Adrenal gland (tissue), 12 donors: ENCODE measurements around the gene TMEM147. TPM values are rescaled to one million over a fixed set of nuclear protein-coding genes. Genes with fewer than 3 reads are reported as not detected.

ENCODE experiments used
- DNase-seq, 7 donors: peaks; one replicate each; pipeline ENCODE4 v3.0.0-alpha.2; 2019 to 2020
- H3K27ac ChIP-seq, 5 donors: fragments of 200-600 bp; sonication (generic) in 4 of 5; 1 replicate in 3 of 5; 2 replicates in 2 of 5; pipeline versions ENCODE4 v1.5.1 to v1.8.0; 2016 to 2020; ENCODE audit warnings: mild to moderate bottlenecking in 1 of 5
- H3K27me3 ChIP-seq: fragments of 200-600 bp; 2 replicates; pipeline ENCODE4 v1.8.0; 2021
- H3K36me3 ChIP-seq, 2 donors: fragments of 200-600 bp; replicated peaks in 1 of 2; 1 replicate in 1 of 2; 2 replicates in 1 of 2; pipeline versions ENCODE4 v1.5.1 to v1.8.0; 2018 to 2022
- H3K4me1 ChIP-seq, 2 donors: fragments of 200-600 bp; replicated peaks in 1 of 2; 1 replicate in 1 of 2; 2 replicates in 1 of 2; pipeline versions ENCODE4 v1.5.1 to v1.8.0; 2018 to 2021
- H3K4me3 ChIP-seq, 4 donors: fragments of 200-600 bp; sonication (generic) in 3 of 4; one replicate each; pipeline ENCODE4 v1.5.1; 2016 to 2018
- H3K9me3 ChIP-seq, 3 donors: fragments of 200-600 bp; sonication (generic) in 1 of 3; replicated peaks in 1 of 3; 1 replicate in 2 of 3; 2 replicates in 1 of 3; pipeline versions ENCODE4 v1.5.1 to v1.8.0; 2016 to 2021
- CTCF ChIP-seq, 6 experiments: fragments of 450-650 bp in 4 of 6; fragments of 200-600 bp in 2 of 6; sonication (generic) in 1 of 6; IDR thresholded peaks; 1 replicate in 5 of 6; 2 replicates in 1 of 6; pipeline versions ENCODE4 v1.5.1 to v1.8.0; 2016 to 2021; ENCODE audit warnings: antibody characterized with exemption in 6 of 6, mild to moderate bottlenecking in 2 of 6, moderate library complexity in 1 of 6
- POLR2A ChIP-seq, 2 donors: fragments of 450-650 bp; IDR thresholded peaks; one replicate each; pipeline ENCODE4 v1.6.1; 2017; ENCODE audit warnings: antibody characterized with exemption in 2 of 2, mild to moderate bottlenecking in 2 of 2, moderate library complexity in 1 of 2
- WGBS, 4 donors: extraction: QIAGEN DNeasy Blood & Tissue Kit in 2 of 4; methylation state at CpG; one replicate each; pipeline versions ENCODE4 v1.1.5 to v1.1.7; 2013 to 2017; 5-methylcytosine and 5-hydroxymethylcytosine counted together
- intact Hi-C, 2 donors: fragments of 100-400 bp; cut with DNase I; formaldehyde crosslinking; loops; one replicate each; pipeline versions ENCODE4 v1.14.1 to v1.15.0; 2022 to 2023
- polyA plus RNA-seq, 3 donors: library from polyadenylated mRNA; stranded (reverse); fragments of 200-250 nt in 2 of 3; fragments of 350-450 nt in 1 of 3; fragmentation: Illumina TruSeq in 1 of 3; extraction: RNeasy Lipid Tissue Mini Kit (QIAGEN cat#74804) in 1 of 3; gene quantifications; one replicate each; pipeline ENCODE4 v1.2.3, GENCODE V29; 2013 to 2014
- total RNA-seq, 9 donors: library from RNA; depleted of rRNA in 4 of 9; stranded (reverse); fragments of >200 nt in 4 of 9; fragments of 120-200 nt in 1 of 9; fragmentation: NEBNext Ultra II Directional in 1 of 9; extraction: Animal tissue kit (Norgen Biotek cat#: 25700) in 1 of 9; gene quantifications; one replicate each; pipeline versions ENCODE4 v1.1.0 to v1.2.4, GENCODE V29; 2013 to 2023
- donor health status: healthy with polysubstance abuse.
- donor health status: Bipolar disorder and iron deficiency.
- donor health status: DM: yes; HTN: yes; CAD: no.
- donor health status: DM: no; HTN: no; CAD: no.
- donor health status: DM: no; HTN: no; CAD: no.
- donor health status: DM: yes; HTN: yes; CAD: no.

The TMEM147 gene
- total and polyA plus RNA-seq, 12 donors, result 86.5 to 261 (median 180) TPM

- DNase-seq, result peak in 1 of 7 donors; percentile 8
- Histone ChIP-seq H3K36me3 (no peaks in the 10 kb centered on the region), H3K4me3 (no peak overlapping the region), H3K9me3 (no peaks in the 10 kb centered on the region), H3K27me3 (no peaks in the 10 kb centered on the region), H3K4me1 (peaks cover 13 to 19% of the 10 kb centered on the region in 2 donors), H3K27ac (peak overlapping the region in 2 of 5 donors; percentile 26 to 34)
- no peak for TF ChIP-seq POLR2A (IDR thresholded peaks at IDR 0.05)
- no peak for TF ChIP-seq CTCF (IDR thresholded peaks at IDR 0.05)
- whole genome bisulfite sequencing, 4 donors, result 86 to 90% (median 90%) methylated on average over 9 of the region's 9 CpGs
- intact Hi-C loops, result no loop called here
Observed at GRCh38 chr19:35556025-35556590, 10.7 kb downstream of the TMEM147 start.

GRCh38 chr19:35556846-35557538 lies 11.6 kb downstream of the TMEM147 start:
- DNase-seq, result peak in 1 of 7 donors; percentile 16
- intact Hi-C loops, result no loop called here
- peak overlapping the region in 1 of 4 donors; percentile 55 for H3K4me3 ChIP-seq

GRCh38 chr19:35557539-35558399 lies 12.3 kb downstream of the TMEM147 start:
- H3K4me3 ChIP-seq, result peak overlapping the region in 2 of 4 donors; percentile 35 to 55
- intact Hi-C loops, result no loop called here

More at GRCh38 chr19:35556846-35557538, 11.6 kb downstream of the TMEM147 start:
- 59 to 80% (median 73%) methylated on average over 10 to 16 of the region's 16 CpGs for WGBS, 4 donors
- Histone ChIP-seq H3K4me1 (peaks cover 13 to 19% of the 10 kb centered on the region in 2 donors), H3K27me3 (no peaks in the 10 kb centered on the region), H3K9me3 (no peaks in the 10 kb centered on the region), H3K36me3 (no peaks in the 10 kb centered on the region), H3K27ac (peak overlapping the region in 2 of 5 donors; percentile 26 to 37)
- TF ChIP-seq CTCF (IDR thresholded peaks at IDR 0.05), result no peak
- no peak for TF ChIP-seq POLR2A (IDR thresholded peaks at IDR 0.05)

More at GRCh38 chr19:35557539-35558399, 12.3 kb downstream of the TMEM147 start:
- WGBS, 4 donors, result 4 to 7% (median 4%) methylated on average over 32 to 60 of the region's 60 CpGs
- Histone ChIP-seq H3K27me3 (no peaks in the 10 kb centered on the region), H3K9me3 (no peaks in the 10 kb centered on the region), H3K4me1 (peaks cover 13 to 19% of the 10 kb centered on the region in 2 donors), H3K36me3 (no peaks in the 10 kb centered on the region), H3K27ac (peak overlapping the region in 1 of 5 donors; percentile 37)
- peak; percentile 84 to 98 (median 94) for DNase-seq
- TF ChIP-seq POLR2A (IDR thresholded peaks at IDR 0.05) (no peak), CTCF (IDR thresholded peaks at IDR 0.05) (no peak)
